CD14-positive monocyte (primary cell): ENCODE measurements around the gene FBXO2. TPM values are rescaled to one million over a fixed set of nuclear protein-coding genes. Genes with fewer than 3 reads are reported as not detected.

Experiments
- DNase-seq, 3 donors: peaks; one replicate each; pipeline ENCODE4 v3.0.0-alpha.2; 2011 to 2022
- H2AFZ ChIP-seq: 2 replicates; pipeline ENCODE4 v1.6.0; 2012; ENCODE audit warnings: mild to moderate bottlenecking, low read depth, low read length, inconsistent platforms; ENCODE audit not compliant: insufficient read depth, poor library complexity, severe bottlenecking
- H3K27ac ChIP-seq, 2 donors: 1 replicate in 1 of 2; 2 replicates in 1 of 2; pipeline ENCODE4 v1.5.1; 2012 to 2013; ENCODE audit warnings: low read length in 2 of 2, control low read depth in 1 of 2, inconsistent platforms in 1 of 2, low read depth in 1 of 2, mild to moderate bottlenecking in 1 of 2
- H3K27me3 ChIP-seq, 2 donors: one replicate each; pipeline versions ENCODE4 v1.6.0 to v1.6.1; 2011 to 2013; ENCODE audit warnings: low read length in 2 of 2; ENCODE audit not compliant: control insufficient read depth in 2 of 2, insufficient read depth in 2 of 2
- H3K36me3 ChIP-seq, 2 donors: replicated peaks in 1 of 2; 1 replicate in 1 of 2; 2 replicates in 1 of 2; pipeline versions ENCODE4 v1.5.1 to v1.6.1; 2012 to 2013; ENCODE audit warnings: low read length in 2 of 2, control low read depth in 1 of 2, inconsistent platforms in 1 of 2, mild to moderate bottlenecking in 1 of 2; ENCODE audit not compliant: insufficient read depth in 2 of 2, control insufficient read depth in 1 of 2
- H3K4me1 ChIP-seq, 2 donors: 1 replicate in 1 of 2; 2 replicates in 1 of 2; pipeline versions ENCODE4 v1.5.1 to v1.6.1; 2012 to 2013; ENCODE audit warnings: low read length in 2 of 2, control low read depth in 1 of 2, inconsistent platforms in 1 of 2, mild to moderate bottlenecking in 1 of 2, moderate library complexity in 1 of 2; ENCODE audit not compliant: insufficient read depth in 2 of 2, control insufficient read depth in 1 of 2
- H3K4me2 ChIP-seq: replicated peaks from 2 replicates; pipeline ENCODE3; 2012; ENCODE audit warnings: low read length, moderate library complexity, mild to moderate bottlenecking; ENCODE audit not compliant: poor library complexity, severe bottlenecking; ENCODE audit errors: extremely low read depth
- H3K4me3 ChIP-seq, 3 experiments: fragments of 200-600 bp in 1 of 3; sonication (generic) in 1 of 3; replicated peaks in 1 of 3; 1 replicate in 2 of 3; 2 replicates in 1 of 3; pipeline ENCODE4 v1.5.1; 2011 to 2013; ENCODE audit warnings: low read length in 3 of 3, mild to moderate bottlenecking in 3 of 3, control low read depth in 2 of 3, low read depth in 2 of 3, inconsistent platforms in 1 of 3, moderate library complexity in 1 of 3
- H3K79me2 ChIP-seq: 2 replicates; pipeline ENCODE4 v1.6.0; 2012; ENCODE audit warnings: mild to moderate bottlenecking, control low read depth, inconsistent platforms, low read length, moderate library complexity; ENCODE audit not compliant: insufficient read depth
- H3K9ac ChIP-seq: 2 replicates; pipeline ENCODE4 v1.6.0; 2017; ENCODE audit warnings: low read length, mild to moderate bottlenecking; ENCODE audit not compliant: insufficient read depth, poor library complexity, severe bottlenecking
- H3K9me3 ChIP-seq, 2 donors: replicated peaks in 1 of 2; 1 replicate in 1 of 2; 2 replicates in 1 of 2; pipeline versions ENCODE4 v1.5.1 to v1.6.1; 2012 to 2013; ENCODE audit warnings: low read length in 2 of 2, control low read depth in 1 of 2; ENCODE audit not compliant: control insufficient read depth in 1 of 2, insufficient read depth in 1 of 2
- H4K20me1 ChIP-seq: 2 replicates; pipeline ENCODE4 v1.6.0; 2012; ENCODE audit warnings: mild to moderate bottlenecking, low read length, control low read depth, moderate library complexity; ENCODE audit not compliant: insufficient read depth
- H3K27ac Mint-ChIP-seq, 7 donors: one replicate each; pipeline ENCODE4 v1.8.0; 2020; ENCODE audit warnings: mild to moderate bottlenecking in 7 of 7, mixed read lengths in 7 of 7, moderate library complexity in 6 of 7, inconsistent platforms in 2 of 7
- H3K27me3 Mint-ChIP-seq, 3 donors: one replicate each; pipeline ENCODE4 v1.8.0; 2021 to 2022; ENCODE audit warnings: low read depth in 3 of 3, mild to moderate bottlenecking in 3 of 3, mixed read lengths in 3 of 3, moderate library complexity in 3 of 3, inconsistent platforms in 1 of 3
- H3K36me3 Mint-ChIP-seq, 2 donors: one replicate each; pipeline ENCODE4 v1.8.0; 2020; ENCODE audit warnings: mixed read lengths in 2 of 2, inconsistent platforms in 1 of 2, mild to moderate bottlenecking in 1 of 2
- H3K4me1 Mint-ChIP-seq: one replicate; pipeline ENCODE4 v1.8.0; 2020; ENCODE audit warnings: mild to moderate bottlenecking, mixed read lengths
- H3K4me3 Mint-ChIP-seq, 2 donors: one replicate each; pipeline ENCODE4 v1.8.0; 2020; ENCODE audit warnings: mild to moderate bottlenecking in 2 of 2, mixed read lengths in 2 of 2, moderate library complexity in 1 of 2
- H3K9me3 Mint-ChIP-seq, 7 donors: one replicate each; pipeline ENCODE4 v1.8.0; 2020 to 2022; ENCODE audit warnings: mixed read lengths in 7 of 7, mild to moderate bottlenecking in 6 of 7, moderate library complexity in 6 of 7, inconsistent platforms in 2 of 7
- CTCF ChIP-seq: fragments of 200-600 bp; IDR thresholded peaks from one replicate; pipeline ENCODE4 v1.8.0; 2022; ENCODE audit warnings: antibody characterized with exemption, mild to moderate bottlenecking
- WGBS: methylation state at CpG from one replicate; pipeline ENCODE4 v1.1.5; 2013; ENCODE audit warnings: missing lambda C conversion rate; ENCODE audit not compliant: insufficient coverage; 5-methylcytosine and 5-hydroxymethylcytosine counted together
- intact Hi-C, 2 donors: fragments of 100-400 bp; cut with micrococcal nuclease; formaldehyde crosslinking; loops; one replicate each; pipeline versions ENCODE4 v1.15.0 to v1.15.1; 2023
- polyA plus RNA-seq, 3 donors: library from polyadenylated mRNA; depleted of rRNA in 1 of 3; unstranded in 2 of 3; stranded (reverse) in 1 of 3; fragments of 300-500 nt in 2 of 3; fragments of >200 nt in 1 of 3; fragmentation: Illumina TruSeq in 2 of 3; gene quantifications; 1 replicate in 2 of 3; 2 replicates in 1 of 3; pipeline ENCODE4 v1.2.3, GENCODE V29; 2012 to 2021

The FBXO2 gene
- polyA plus RNA-seq, 3 donors: 0.08 TPM; not detected in 2

- no peak for TF ChIP-seq CTCF
- Mint-ChIP-seq H3K27ac (no peak overlapping the region), H3K9me3 (peaks cover 0 to 2% (median 0%) of the 10 kb centered on the region in 7 donors), H3K27me3 (peaks cover 12 to 22% (median 17%) of the 10 kb centered on the region in 3 donors), H3K4me3 (no peak overlapping the region), H3K4me1 (peaks cover 3% of the 10 kb centered on the region), H3K36me3 (no peaks in the 10 kb centered on the region)
- intact Hi-C loops: no loop called here
- no peak overlapping the region for H2AFZ ChIP-seq
- no peak overlapping the region for H3K27ac ChIP-seq
- no peaks in the 10 kb centered on the region for H3K9me3 ChIP-seq
- no peak overlapping the region for H3K4me3 ChIP-seq
- no peak for DNase-seq
- no peak overlapping the region for H3K4me2 ChIP-seq
- H3K36me3 ChIP-seq: no peaks in the 10 kb centered on the region
- WGBS: no CpG with 5 or more reads among the region's 4 CpGs
- no peaks in the 10 kb centered on the region for H4K20me1 ChIP-seq
- H3K4me1 ChIP-seq: no peaks in the 10 kb centered on the region
- H3K27me3 ChIP-seq: peaks cover 0 to 2% of the 10 kb centered on the region in 2 donors
- no peaks in the 10 kb centered on the region for H3K79me2 ChIP-seq
- H3K9ac ChIP-seq: no peak overlapping the region
Measured at GRCh38 chr1:11639372-11639771, 14.9 kb downstream of the FBXO2 start.

DNA sequence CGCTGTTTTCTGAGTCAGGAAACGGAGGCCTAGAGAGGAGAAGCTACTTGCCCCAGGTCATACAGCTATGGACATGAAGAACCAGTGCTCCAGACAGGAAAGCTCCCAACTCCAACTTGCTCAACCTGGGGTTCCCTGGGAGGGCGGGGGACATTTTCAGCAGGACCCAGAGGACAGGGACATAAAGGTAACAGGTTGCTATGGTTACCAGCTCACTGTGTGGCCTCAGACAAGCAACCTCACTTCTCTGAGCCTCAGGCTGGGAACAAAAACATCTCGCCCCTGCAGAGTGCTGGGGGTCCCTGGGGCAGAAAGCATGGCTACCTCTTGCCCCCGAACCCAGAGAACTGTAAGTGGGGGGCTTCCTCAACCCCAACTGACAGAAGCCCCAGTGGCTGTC, 16.1 kb downstream of the FBXO2 start:
- Histone ChIP-seq H3K36me3 (no peaks in the 10 kb centered on the region), H3K79me2 (no peaks in the 10 kb centered on the region), H3K4me3 (no peak overlapping the region), H3K27me3 (peaks cover 0 to 2% of the 10 kb centered on the region in 2 donors), H4K20me1 (no peaks in the 10 kb centered on the region), H3K4me2 (no peak overlapping the region), H2AFZ (no peak overlapping the region), H3K9me3 (no peaks in the 10 kb centered on the region), H3K27ac (no peak overlapping the region), H3K4me1 (no peaks in the 10 kb centered on the region), H3K9ac (no peak overlapping the region)
- Mint-ChIP-seq H3K4me3 (no peak overlapping the region), H3K27ac (no peak overlapping the region), H3K4me1 (peaks cover 3% of the 10 kb centered on the region), H3K9me3 (peaks cover 0 to 2% (median 0%) of the 10 kb centered on the region in 7 donors), H3K36me3 (no peaks in the 10 kb centered on the region), H3K27me3 (peaks cover 11 to 19% (median 16%) of the 10 kb centered on the region in 3 donors)
- TF ChIP-seq CTCF: no peak
- WGBS: 64% methylated on average over 2 of the region's 5 CpGs
- no peak for DNase-seq
- intact Hi-C loops: no loop called here
